Small intestine (tissue), 4 donors: ENCODE results near the gene THRSP. TPM values are rescaled to one million over a fixed set of nuclear protein-coding genes. Genes with fewer than 3 reads are reported as not detected.

ENCODE experiments used
- polyA plus RNA-seq, 4 donors: library from polyadenylated mRNA; stranded (reverse) in 3 of 4; unstranded in 1 of 4; fragments of 200-250 nt in 3 of 4; fragments of 120-200 nt in 1 of 4; gene quantifications; one replicate each; pipeline versions ENCODE4 v1.2.1 to v1.2.3, GENCODE V29; 2013
- donor health status: healthy with polysubstance abuse.
- donor health status: Bipolar disorder and iron deficiency.
- donor health status: healthy.

The THRSP gene
- polyA plus RNA-seq, 4 donors: 0.09 to 17.5 (median 0.54) TPM; not detected in 1

Other genes with a start within 250 kb of the THRSP start
- gene RSF1, start 243.1 kb upstream of the THRSP start, polyA plus RNA-seq: 10 to 100 TPM in 3 of 4 donors, 1 to 10 TPM in 1; 9.8 to 28.5 (median 12.1) TPM
- 100 to 1,000 TPM in 1 of 4 donors, 10 to 100 TPM in 3; 29.5 to 106 (median 63.8) TPM for gene AAMDC, start 242.7 kb upstream of the THRSP start, polyA plus RNA-seq
- 10 to 100 TPM; 15.1 to 28.0 (median 20.4) TPM for gene INTS4, start 69.2 kb upstream of the THRSP start, polyA plus RNA-seq
- 10 to 100 TPM in 1 of 4 donors, 1 to 10 TPM in 3; 2.5 to 11.1 (median 5.2) TPM for gene KCTD14, start 40.6 kb upstream of the THRSP start, polyA plus RNA-seq
- gene NDUFC2, start 16.0 kb downstream of the THRSP start, polyA plus RNA-seq: 100 to 1,000 TPM; 172 to 381 (median 178) TPM
- 10 to 100 TPM in 3 of 4 donors, 1 to 10 TPM in 1; 10.0 to 39.0 (median 19.6) TPM for gene ALG8, start 75.8 kb downstream of the THRSP start, polyA plus RNA-seq
- 1 to 10 TPM; 4.1 to 6.5 (median 5.6) TPM for gene KCTD21, start 124.8 kb downstream of the THRSP start, polyA plus RNA-seq
- 1 to 10 TPM; 1.7 to 7.8 (median 3.5) TPM for gene USP35, start 125.1 kb downstream of the THRSP start, polyA plus RNA-seq